ENCODE results near the gene P3H1.
"Not testable (repeated sequence)": the region's sequence is repeated elsewhere in the genome, so short reads cannot be mapped to it uniquely, and the experiment has no call there.

Gene P3H1, protein sequence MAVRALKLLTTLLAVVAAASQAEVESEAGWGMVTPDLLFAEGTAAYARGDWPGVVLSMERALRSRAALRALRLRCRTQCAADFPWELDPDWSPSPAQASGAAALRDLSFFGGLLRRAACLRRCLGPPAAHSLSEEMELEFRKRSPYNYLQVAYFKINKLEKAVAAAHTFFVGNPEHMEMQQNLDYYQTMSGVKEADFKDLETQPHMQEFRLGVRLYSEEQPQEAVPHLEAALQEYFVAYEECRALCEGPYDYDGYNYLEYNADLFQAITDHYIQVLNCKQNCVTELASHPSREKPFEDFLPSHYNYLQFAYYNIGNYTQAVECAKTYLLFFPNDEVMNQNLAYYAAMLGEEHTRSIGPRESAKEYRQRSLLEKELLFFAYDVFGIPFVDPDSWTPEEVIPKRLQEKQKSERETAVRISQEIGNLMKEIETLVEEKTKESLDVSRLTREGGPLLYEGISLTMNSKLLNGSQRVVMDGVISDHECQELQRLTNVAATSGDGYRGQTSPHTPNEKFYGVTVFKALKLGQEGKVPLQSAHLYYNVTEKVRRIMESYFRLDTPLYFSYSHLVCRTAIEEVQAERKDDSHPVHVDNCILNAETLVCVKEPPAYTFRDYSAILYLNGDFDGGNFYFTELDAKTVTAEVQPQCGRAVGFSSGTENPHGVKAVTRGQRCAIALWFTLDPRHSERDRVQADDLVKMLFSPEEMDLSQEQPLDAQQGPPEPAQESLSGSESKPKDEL

DNA sequence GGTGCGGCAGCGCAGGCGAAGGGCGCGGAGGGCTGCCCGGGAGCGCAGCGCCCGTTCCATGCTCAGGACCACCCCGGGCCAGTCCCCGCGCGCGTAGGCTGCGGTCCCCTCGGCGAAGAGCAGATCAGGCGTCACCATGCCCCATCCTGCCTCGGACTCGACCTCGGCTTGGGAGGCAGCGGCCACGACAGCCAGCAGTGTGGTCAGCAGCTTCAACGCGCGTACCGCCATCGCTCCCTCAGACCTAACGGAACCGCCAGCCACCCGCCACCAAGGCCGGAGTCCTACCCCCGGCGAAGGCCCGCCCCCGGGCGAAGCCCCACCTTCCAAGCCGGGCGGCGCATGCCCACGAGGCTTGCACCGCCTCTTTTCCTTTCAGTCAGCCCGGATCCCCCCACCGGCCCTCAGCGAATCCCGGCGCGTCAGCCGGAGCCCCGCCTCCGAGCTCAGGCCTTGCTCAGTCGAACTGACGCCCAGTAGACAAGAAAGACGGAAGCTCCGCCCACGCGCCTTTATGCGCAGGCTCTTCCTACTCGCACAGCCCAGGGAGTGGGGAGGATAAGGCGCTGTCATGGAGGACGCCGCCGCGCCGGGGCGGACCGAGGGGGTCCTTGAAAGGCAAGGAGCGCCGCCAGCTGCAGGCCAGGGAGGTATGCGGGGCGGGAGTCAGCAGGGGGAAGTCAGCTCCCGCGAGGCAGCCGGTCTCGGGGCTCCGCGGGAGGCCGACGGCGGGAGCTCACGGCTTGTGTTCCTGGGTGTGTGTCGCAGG lies at the start of gene P3H1, which contains the start of gene C1orf50:
Gene P3H1, minus strand, starts transcription at position 288 of the 769 bp plus-strand sequence. Its CDS starts 57 bp downstream, at position 231.
Gene C1orf50, plus strand, starts transcription at position 509 of the 769 bp plus-strand sequence. Its CDS starts 63 bp downstream, at position 572.
- peak; percentile 93 to 94 for ATAC-seq

GRCh38 chr1:42815941-42816584 lies 49.2 kb upstream of the P3H1 start:
- no peak for ATAC-seq

GRCh38 chr1:42814815-42815214 lies 48.0 kb upstream of the P3H1 start:
- not testable (repeated sequence) for ATAC-seq

DNA sequence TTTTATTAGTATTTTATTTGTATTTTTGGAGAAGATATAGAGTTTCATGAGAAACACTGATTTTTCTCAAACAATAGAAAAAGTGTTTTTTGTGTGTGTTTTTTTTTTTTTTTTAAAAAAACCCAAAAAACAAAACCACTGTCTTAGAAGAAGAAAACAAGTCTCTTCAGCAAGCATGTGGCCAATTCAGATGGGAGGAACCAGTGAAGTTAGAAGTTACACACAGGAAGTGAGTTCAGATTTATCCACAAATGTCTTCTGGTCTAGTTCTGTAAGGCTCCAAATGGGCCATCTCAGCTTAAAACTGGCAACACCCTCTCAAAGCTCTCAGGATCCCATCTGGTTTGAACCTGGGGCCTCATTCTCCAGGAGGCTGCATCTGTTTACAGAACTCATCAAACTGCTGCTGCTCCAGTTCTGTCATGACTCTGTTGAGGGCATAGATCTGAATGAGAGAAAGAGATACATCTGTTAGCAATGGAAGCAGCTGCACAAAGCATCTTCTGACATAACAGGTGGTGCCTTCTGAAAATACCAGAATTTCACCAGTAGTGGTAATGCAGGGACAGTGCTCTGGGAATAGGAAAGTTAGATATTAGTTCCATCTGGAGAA lies 40.3 kb upstream of the P3H1 start:
- no peak for ATAC-seq

DNA sequence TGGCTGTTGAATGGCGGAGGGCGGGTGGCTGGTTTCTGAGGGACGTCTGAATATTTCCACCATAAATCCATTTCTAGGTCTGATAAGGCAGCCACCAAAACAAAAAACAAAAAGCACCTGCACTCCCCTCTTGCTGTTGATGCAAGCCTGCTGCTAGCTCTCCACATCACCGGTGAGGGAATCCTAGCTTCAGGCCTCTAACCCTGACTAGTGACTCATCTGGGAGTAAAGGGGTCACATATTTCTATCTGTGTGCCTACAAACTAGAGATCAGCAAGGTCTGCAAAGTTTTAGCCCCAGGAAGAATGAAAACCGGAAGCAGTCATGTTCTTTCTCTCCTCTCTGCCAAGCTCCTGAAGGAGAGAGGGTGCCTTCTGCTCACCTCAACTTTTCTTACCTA lies 39.8 kb upstream of the P3H1 start:
- no peak for ATAC-seq

DNA sequence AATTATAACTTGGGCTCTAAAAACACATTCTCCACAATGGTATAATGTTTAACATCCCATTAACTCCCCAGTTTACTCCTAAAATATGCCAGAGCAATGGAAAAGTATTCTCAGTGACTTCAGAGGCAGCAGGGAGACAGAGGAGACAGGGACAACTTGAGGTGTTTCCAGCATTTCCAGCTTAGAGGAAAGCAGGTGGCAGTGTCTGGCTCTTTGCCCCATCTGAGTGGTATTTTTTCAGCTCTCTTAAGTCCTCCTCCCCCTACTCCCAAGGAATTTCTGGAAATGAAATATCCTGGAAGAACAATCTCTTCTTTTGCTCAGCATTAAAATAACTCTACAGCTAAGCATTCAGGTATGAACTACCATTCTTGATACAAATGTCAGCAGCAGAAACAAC lies 39.3 kb upstream of the P3H1 start:
- no peak for ATAC-seq

DNA sequence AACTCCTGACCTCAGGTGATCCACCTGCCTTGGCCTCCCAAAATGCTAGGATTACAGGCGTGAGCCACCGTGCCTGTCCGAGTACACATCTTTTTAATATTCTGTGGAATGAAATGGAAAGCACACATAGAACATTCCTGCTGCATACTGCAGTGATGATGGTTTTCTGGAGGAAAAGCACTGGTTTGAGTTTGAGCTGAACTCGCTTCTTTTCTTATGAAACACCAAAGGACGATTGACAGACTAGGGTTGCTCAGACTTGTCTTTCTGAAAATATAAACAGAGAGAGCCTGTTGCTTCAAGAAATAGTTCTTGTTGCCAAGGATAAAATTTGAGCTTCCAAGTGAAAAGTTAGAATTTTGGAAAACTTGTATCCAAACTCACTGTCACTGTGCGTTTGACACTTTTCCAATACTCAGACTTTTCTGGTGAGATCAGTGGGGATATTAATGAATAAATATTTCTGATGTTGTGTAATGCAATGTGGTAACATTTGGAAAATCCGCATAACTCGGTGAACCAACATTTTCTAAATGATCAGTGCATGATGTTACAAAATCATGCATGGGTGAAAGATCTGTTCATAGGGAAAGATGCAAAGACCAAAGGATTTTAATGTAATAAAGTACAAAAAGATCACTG lies 35.1 kb upstream of the P3H1 start:
- no peak for ATAC-seq

DNA sequence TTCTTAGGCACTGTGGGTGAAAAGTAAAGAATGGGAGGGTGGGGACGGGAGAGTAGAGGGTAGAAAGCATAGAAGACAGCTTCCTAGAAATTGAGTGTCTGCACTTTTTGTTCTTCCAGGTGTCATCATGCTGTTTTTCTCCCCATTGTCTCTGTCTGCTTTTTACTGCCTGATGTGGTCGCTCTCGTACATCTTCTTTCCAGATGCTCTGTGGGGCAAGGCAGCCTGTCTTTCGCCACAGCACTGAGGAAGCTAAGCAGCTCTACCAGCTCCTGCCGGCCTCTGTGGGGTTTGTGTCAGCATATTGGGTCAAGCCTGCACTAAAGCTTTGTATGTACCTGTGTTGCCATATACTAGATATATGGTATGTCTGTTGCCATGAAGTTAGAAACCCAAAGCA lies 31.2 kb upstream of the P3H1 start:
- ATAC-seq: no peak

- no peak for ATAC-seq
Measured at GRCh38 chr1:42797414-42797813, 30.6 kb upstream of the P3H1 start.

- ATAC-seq: no peak
Measured at GRCh38 chr1:42793824-42794223, 27.0 kb upstream of the P3H1 start.

DNA sequence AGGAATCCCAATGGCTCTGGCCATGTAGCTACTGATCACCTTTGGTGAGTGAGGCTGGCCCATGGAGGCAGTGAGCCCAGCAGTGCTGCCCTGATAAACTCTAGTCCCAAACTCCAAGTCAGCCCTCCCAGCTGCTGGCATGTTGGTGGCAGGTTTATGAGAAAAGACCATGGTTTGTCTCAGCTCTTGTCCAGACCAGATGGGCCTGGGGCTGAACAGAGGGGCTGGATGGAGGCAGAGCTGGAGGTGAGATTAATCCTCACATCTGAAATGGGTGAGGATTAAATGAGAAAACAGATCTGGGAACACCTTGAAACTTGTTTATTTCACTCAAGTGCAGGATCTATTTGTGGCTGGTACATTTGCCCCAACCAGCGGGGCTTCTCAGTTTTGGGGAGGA lies 21.2 kb upstream of the P3H1 start:
- ATAC-seq: no peak

DNA sequence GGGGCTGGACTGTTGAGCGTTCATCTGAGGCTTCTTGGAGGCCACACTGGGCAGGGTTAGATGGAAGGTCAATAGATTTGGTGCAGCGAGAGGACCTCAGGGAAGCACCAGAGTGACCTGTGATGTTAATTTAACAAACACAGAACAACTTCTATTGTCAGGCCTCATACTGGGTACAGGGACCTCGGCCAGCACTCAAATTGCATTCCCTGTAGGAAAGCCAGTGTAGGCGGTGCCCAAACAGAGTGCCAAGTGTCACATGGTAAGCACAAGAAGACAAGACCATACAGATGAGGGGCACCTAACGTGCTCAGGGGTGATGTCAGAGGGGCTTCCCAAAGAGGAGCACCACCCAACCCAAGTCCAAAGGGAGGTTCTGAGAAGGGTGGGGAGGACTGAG lies 19.3 kb upstream of the P3H1 start:
- no peak for ATAC-seq

DNA sequence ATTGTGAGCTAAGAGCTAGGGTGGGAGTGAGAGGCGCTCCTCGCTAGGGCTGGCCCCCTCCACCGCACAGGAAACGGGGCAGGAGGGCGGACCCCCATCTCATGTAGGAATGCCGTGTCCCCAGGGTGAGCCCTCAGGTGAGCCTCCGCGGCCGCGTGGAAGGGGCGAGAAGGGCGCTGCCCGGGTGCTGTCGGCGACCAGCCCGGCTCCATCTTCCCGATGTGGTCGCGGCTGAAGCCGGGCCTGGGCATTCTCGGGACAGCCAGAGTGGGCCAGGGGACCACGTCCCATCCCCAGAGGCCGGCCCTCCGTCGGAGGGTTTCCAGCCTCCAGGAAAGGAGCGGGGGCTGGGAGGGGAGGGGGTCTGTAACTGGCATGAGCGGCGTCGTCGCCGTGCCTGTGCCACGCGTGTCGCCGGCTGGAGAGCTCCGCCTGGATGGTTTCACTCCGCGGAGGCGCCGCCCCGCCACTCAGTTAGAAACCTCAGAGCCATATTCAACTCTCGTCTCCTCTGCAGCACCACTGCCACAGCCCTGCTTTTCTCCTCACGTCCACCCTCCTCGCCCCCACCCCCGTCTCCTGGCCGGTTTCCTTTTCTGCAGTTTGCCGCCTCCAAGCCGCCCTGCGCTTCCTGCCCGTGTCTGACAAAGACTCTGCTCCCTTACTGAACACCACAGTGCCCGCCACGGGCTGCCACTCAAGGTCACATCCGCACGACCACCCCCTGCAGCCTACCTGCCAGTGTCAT lies 18.3 kb upstream of the P3H1 start, which contains the start of gene TMEM269:
Gene TMEM269, plus strand, starts transcription at position 46 of the 748 bp plus-strand sequence. CDS start 4,903 bp downstream, outside the sequence.
- peak; percentile 73 to 80 for ATAC-seq

DNA sequence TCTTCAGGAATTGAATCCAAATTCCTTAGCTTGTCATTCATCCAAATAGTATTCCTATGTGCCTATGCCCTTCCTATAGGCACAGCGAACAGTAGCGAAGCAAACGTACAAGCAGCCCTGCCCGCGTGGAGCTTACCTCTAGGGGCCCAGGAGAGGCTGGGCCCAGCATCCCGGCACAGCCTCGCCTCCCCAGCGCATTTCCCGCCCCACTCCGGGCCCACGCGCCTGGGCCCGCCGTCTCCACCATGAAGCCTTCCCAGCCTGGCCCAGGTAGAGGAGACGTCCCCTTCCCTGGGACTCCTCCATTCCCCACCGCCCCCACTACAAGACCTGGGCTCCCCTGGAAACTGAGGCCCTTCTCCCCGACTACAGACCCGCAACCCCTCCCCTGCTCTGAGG lies 17.7 kb upstream of the P3H1 start:
- ATAC-seq: no peak

DNA sequence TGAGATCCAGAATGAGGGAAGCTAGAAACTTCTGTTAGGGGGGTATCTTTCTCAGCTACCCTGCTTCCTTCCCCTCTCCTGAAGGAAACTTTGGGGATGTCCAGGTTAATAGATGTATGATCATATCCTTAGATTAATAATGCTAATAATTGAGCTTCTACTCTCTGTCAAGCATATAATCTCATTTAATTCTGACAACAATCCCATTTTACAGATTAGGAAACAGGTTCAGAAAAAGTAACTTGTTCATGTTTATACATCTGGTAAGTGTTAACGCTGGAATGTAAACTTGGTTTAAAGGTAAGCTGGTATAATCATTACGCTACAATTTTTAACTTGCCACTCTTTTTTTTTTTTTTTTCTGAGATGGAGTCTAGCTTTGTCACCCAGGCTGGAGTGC lies 16.3 kb upstream of the P3H1 start:
- no peak for ATAC-seq

DNA sequence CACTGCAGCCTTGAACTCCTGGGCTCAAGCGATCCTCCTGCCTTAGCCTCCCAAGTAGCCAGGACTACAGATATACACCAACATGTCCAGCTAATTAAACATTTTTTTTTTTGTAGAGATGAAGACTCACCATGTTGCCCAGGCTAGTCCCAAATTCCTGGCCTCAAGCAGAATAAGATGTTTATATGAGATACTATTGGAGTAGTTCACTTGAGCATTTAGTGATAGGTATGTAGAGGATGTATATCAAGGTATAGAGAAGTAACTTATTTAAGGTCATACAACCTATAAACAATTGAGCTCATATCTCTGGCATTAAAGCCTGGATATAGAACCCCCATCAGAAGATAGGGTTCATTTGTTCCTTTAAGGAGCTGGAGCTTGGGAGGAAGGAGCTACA lies 13.3 kb upstream of the P3H1 start:
- ATAC-seq: no peak

- no peak for ATAC-seq
Measured at GRCh38 chr1:42779725-42780124, 12.9 kb upstream of the P3H1 start.

- ATAC-seq: no peak
Measured at GRCh38 chr1:42777852-42778251, 11.0 kb upstream of the P3H1 start.

DNA sequence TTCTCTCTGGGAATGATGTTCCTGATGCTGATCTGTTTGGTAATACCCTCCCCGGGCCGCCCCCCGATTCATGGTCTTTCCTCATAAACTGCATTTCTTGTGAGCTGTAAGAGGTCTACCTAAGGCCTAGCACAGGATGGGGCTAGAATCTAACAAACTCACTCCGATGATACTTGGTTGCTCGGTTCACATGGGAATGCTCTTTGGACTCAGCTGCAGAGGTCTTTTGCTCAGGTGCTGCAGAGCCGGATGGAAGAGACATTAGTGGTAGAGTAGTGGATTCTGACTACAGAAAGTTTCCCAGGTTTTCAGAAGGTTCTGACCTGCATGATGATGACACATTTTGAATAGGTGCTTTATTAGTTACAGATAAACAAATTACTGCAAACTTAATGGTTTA lies 9.7 kb upstream of the P3H1 start:
- no peak for ATAC-seq

GRCh38 chr1:42774928-42775526 lies 8.2 kb upstream of the P3H1 start:
- ATAC-seq: no peak

Data from activated CD4-positive, CD25-positive, alpha-beta regulatory T cell treated with anti-CD3 and anti-CD28 coated beads, Interleukin-2, amount 50 U/mL, for 24 hours (primary cell).